ENCODE data around the gene MRPL37. TPM values are rescaled to one million over a fixed set of nuclear protein-coding genes. Genes with fewer than 3 reads are reported as not detected.

MRPL37 gene
- total RNA-seq, 1 donor from 2014 or later = 80.0 TPM

DNA sequence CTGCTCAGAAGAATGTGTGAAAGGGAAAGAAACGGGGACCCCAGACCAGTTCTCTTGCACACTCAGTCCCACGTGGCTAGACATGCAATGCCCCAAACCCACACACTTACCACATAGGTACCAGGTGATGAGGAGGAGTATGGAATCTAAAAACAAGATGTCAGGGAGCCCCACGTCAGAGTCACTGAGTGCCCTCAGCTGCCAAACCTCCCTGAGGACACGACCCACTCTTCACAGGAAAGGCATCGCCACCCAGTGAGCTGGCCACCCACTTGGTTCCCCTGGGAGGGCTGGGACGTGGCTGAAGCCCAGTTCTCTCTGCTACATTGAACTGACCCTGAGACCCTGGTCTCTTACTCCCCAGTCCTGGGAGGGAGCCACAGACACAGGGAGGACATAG lies 41.4 kb downstream of the MRPL37 start:
- FAIRE-seq = no peak
- H3K4me1 ChIP-seq (ENCODE audit: insufficient read depth, low read length) = peaks cover 9% of the 10 kb centered on the region
- H3K79me2 ChIP-seq (ENCODE audit: insufficient read depth, low read length) = no peaks in the 10 kb centered on the region
- H3K9me3 ChIP-seq (ENCODE audit: insufficient read depth, low read depth, low read length) = no peaks in the 10 kb centered on the region
- no peaks in the 10 kb centered on the region for H3K27me3 ChIP-seq (ENCODE audit: insufficient read depth, low read length)
- no peaks in the 10 kb centered on the region for H3K27me3 Mint-ChIP-seq (ENCODE audit: low read depth, unreplicated experiment)
- no peak overlapping the region for H3K4me3 ChIP-seq (ENCODE audit: insufficient read depth, low read depth, low read length)
- no peak overlapping the region for H3K4me2 ChIP-seq (ENCODE audit: low read length)
- no peak overlapping the region for H3K9ac ChIP-seq (ENCODE audit: low read length)
- no peaks in the 10 kb centered on the region for H3K9me3 Mint-ChIP-seq (ENCODE audit: unreplicated experiment)
- no peaks in the 10 kb centered on the region for H4K20me1 ChIP-seq (ENCODE audit: insufficient read depth, low read length)
- no peak overlapping the region for H3K27ac Mint-ChIP-seq (ENCODE audit: unreplicated experiment)
- no peak overlapping the region for H2AFZ ChIP-seq (ENCODE audit: low read depth, low read length)
- no peak overlapping the region for H3K4me3 Mint-ChIP-seq (ENCODE audit: unreplicated experiment)
- peaks cover 12% of the 10 kb centered on the region for H3K4me1 Mint-ChIP-seq (ENCODE audit: low read depth, unreplicated experiment)
- no peak for DNase-seq (ENCODE audit: low read depth)
- peaks cover 31% of the 10 kb centered on the region for H3K36me3 Mint-ChIP-seq (ENCODE audit: low read depth, unreplicated experiment)
- H3K36me3 ChIP-seq (ENCODE audit: insufficient read depth, low read length) = peaks cover 7% of the 10 kb centered on the region
- H3K27ac ChIP-seq (ENCODE audit: low read depth, low read length) = no peak overlapping the region
- TF ChIP-seq EZH2 (IDR thresholded peaks at IDR 0.05; ENCODE audit: insufficient read depth, low read length) = no peak
- TF ChIP-seq, protein P1, sequence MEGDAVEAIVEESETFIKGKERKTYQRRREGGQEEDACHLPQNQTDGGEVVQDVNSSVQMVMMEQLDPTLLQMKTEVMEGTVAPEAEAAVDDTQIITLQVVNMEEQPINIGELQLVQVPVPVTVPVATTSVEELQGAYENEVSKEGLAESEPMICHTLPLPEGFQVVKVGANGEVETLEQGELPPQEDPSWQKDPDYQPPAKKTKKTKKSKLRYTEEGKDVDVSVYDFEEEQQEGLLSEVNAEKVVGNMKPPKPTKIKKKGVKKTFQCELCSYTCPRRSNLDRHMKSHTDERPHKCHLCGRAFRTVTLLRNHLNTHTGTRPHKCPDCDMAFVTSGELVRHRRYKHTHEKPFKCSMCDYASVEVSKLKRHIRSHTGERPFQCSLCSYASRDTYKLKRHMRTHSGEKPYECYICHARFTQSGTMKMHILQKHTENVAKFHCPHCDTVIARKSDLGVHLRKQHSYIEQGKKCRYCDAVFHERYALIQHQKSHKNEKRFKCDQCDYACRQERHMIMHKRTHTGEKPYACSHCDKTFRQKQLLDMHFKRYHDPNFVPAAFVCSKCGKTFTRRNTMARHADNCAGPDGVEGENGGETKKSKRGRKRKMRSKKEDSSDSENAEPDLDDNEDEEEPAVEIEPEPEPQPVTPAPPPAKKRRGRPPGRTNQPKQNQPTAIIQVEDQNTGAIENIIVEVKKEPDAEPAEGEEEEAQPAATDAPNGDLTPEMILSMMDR (IDR thresholded peaks at IDR 0.05; ENCODE audit: insufficient read depth, low read depth, low read length) = no peak

DNA sequence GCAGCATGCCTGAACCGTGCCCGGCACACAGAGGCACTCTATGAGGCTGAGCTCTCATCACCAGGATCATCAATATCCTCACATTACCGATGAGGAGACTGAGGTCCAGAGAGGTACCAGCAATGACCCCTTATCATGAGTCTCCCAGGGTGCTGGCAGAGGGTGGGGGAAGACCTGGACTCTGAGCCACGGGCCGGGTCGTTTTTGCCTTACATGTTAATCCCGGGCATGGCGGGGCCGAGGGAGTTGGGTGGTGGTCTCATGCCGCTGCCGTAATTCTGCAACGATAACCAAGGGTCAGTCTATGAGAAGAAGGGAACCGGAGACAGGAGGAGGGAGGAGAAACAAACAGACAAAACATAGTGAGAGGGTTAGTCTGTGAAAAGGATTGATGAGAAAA lies 43.1 kb downstream of the MRPL37 start:
- Histone ChIP-seq H3K4me3 (ENCODE audit: insufficient read depth, low read depth, low read length) (no peak overlapping the region), H3K9ac (ENCODE audit: low read length) (no peak overlapping the region), H3K27me3 (ENCODE audit: insufficient read depth, low read length) (no peaks in the 10 kb centered on the region), H2AFZ (ENCODE audit: low read depth, low read length) (no peak overlapping the region), H3K36me3 (ENCODE audit: insufficient read depth, low read length) (no peaks in the 10 kb centered on the region), H3K9me3 (ENCODE audit: insufficient read depth, low read depth, low read length) (no peaks in the 10 kb centered on the region), H3K4me2 (ENCODE audit: low read length) (no peak overlapping the region), H3K79me2 (ENCODE audit: insufficient read depth, low read length) (no peaks in the 10 kb centered on the region), H3K27ac (ENCODE audit: low read depth, low read length) (no peak overlapping the region), H4K20me1 (ENCODE audit: insufficient read depth, low read length) (no peaks in the 10 kb centered on the region), H3K4me1 (ENCODE audit: insufficient read depth, low read length) (peaks cover 9% of the 10 kb centered on the region)
- Mint-ChIP-seq H3K36me3 (ENCODE audit: low read depth, unreplicated experiment) (peaks cover 22% of the 10 kb centered on the region), H3K9me3 (ENCODE audit: unreplicated experiment) (no peaks in the 10 kb centered on the region), H3K4me3 (ENCODE audit: unreplicated experiment) (no peak overlapping the region), H3K27ac (ENCODE audit: unreplicated experiment) (no peak overlapping the region), H3K27me3 (ENCODE audit: low read depth, unreplicated experiment) (no peaks in the 10 kb centered on the region), H3K4me1 (ENCODE audit: low read depth, unreplicated experiment) (peaks cover 14% of the 10 kb centered on the region)
- no peak for DNase-seq (ENCODE audit: low read depth)
- no peak for TF ChIP-seq EZH2 (IDR thresholded peaks at IDR 0.05; ENCODE audit: insufficient read depth, low read length)
- TF ChIP-seq, protein P1 (IDR thresholded peaks at IDR 0.05; ENCODE audit: insufficient read depth, low read depth, low read length) = no peak
- no peak for FAIRE-seq

DNA sequence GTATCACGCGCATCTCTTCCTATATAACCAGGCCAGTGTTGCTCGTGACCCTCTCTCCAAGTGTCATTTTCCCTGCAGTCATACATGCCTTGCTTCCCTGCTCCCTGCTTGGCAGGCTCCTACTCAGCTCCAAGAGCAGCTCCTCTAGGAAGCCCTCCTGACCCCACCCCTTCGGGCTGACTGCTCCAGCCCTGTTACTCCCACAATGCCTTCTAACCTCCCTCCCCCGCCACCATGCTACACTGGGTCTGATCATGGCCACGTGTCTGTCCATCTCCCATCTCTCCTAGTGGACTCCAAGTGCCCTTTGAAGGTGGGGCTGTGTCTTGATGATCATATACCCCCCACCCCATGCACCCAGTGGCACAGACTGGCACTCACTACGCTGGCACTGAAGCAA lies 44.7 kb downstream of the MRPL37 start:
- Mint-ChIP-seq H3K27me3 (ENCODE audit: low read depth, unreplicated experiment) (no peaks in the 10 kb centered on the region), H3K36me3 (ENCODE audit: low read depth, unreplicated experiment) (peaks cover 24% of the 10 kb centered on the region), H3K4me1 (ENCODE audit: low read depth, unreplicated experiment) (peaks cover 17% of the 10 kb centered on the region), H3K9me3 (ENCODE audit: unreplicated experiment) (no peaks in the 10 kb centered on the region), H3K27ac (ENCODE audit: unreplicated experiment) (no peak overlapping the region), H3K4me3 (ENCODE audit: unreplicated experiment) (no peak overlapping the region)
- Histone ChIP-seq H3K9me3 (ENCODE audit: insufficient read depth, low read depth, low read length) (no peaks in the 10 kb centered on the region), H3K4me1 (ENCODE audit: insufficient read depth, low read length) (peaks cover 6% of the 10 kb centered on the region), H3K27ac (ENCODE audit: low read depth, low read length) (no peak overlapping the region), H2AFZ (ENCODE audit: low read depth, low read length) (no peak overlapping the region), H3K79me2 (ENCODE audit: insufficient read depth, low read length) (no peaks in the 10 kb centered on the region), H3K27me3 (ENCODE audit: insufficient read depth, low read length) (no peaks in the 10 kb centered on the region), H3K36me3 (ENCODE audit: insufficient read depth, low read length) (no peaks in the 10 kb centered on the region), H4K20me1 (ENCODE audit: insufficient read depth, low read length) (no peaks in the 10 kb centered on the region), H3K9ac (ENCODE audit: low read length) (no peak overlapping the region), H3K4me3 (ENCODE audit: insufficient read depth, low read depth, low read length) (no peak overlapping the region), H3K4me2 (ENCODE audit: low read length) (no peak overlapping the region)
- no peak for FAIRE-seq
- DNase-seq (ENCODE audit: low read depth) = no peak
- TF ChIP-seq, protein P1 (IDR thresholded peaks at IDR 0.05; ENCODE audit: insufficient read depth, low read depth, low read length) = no peak
- no peak for TF ChIP-seq EZH2 (IDR thresholded peaks at IDR 0.05; ENCODE audit: insufficient read depth, low read length)

Data from astrocyte (in vitro differentiated cells and primary cell).